AG10803 (cell line): ENCODE results near the gene NMNAT3.

Source experiments
- DNase-seq: peaks from one replicate; pipeline ENCODE4 v3.0.0; 2010; ENCODE audit warnings: low read depth
- H3K4me3 ChIP-seq: 2 replicates; pipeline ENCODE4 v1.5.1; 2011; ENCODE audit warnings: mild to moderate bottlenecking, low read length, control low read depth
- TF ChIP-seq, protein P1 (sequence below): conservative IDR thresholded peaks from 2 replicates; pipeline ENCODE4 v1.5.1; 2011; ENCODE audit warnings: mild to moderate bottlenecking, low read length, control low read depth, inconsistent platforms

Gene NMNAT3

DNA sequence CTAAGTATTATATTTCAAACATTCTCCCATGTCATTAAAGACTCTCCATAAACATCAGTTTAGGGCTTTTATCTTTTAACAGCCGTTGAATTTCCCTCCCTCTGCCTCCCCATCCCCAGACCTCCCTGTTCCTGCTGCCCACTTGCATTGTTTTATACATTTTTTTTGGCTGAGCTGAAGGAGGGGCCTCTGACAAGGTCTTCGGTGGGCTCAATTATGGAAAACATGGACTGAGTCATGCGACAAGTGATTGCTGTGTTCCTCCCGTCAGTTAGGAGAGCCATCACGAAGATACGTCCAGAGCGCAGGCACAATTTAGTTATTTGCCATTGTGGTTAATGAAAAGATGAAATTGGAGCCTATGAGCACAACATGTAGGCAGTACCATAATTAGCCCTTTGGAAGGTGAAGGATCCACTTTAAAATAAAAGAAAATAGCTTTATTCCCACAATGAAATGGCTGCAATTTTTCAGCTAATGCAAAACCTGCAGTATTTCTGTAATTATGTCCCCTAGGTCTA is 12.0 kb upstream of the NMNAT3 start:
- TF ChIP-seq, protein P1, sequence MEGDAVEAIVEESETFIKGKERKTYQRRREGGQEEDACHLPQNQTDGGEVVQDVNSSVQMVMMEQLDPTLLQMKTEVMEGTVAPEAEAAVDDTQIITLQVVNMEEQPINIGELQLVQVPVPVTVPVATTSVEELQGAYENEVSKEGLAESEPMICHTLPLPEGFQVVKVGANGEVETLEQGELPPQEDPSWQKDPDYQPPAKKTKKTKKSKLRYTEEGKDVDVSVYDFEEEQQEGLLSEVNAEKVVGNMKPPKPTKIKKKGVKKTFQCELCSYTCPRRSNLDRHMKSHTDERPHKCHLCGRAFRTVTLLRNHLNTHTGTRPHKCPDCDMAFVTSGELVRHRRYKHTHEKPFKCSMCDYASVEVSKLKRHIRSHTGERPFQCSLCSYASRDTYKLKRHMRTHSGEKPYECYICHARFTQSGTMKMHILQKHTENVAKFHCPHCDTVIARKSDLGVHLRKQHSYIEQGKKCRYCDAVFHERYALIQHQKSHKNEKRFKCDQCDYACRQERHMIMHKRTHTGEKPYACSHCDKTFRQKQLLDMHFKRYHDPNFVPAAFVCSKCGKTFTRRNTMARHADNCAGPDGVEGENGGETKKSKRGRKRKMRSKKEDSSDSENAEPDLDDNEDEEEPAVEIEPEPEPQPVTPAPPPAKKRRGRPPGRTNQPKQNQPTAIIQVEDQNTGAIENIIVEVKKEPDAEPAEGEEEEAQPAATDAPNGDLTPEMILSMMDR: no peak
- no peak overlapping the region for H3K4me3 ChIP-seq
- DNase-seq: no peak

DNA sequence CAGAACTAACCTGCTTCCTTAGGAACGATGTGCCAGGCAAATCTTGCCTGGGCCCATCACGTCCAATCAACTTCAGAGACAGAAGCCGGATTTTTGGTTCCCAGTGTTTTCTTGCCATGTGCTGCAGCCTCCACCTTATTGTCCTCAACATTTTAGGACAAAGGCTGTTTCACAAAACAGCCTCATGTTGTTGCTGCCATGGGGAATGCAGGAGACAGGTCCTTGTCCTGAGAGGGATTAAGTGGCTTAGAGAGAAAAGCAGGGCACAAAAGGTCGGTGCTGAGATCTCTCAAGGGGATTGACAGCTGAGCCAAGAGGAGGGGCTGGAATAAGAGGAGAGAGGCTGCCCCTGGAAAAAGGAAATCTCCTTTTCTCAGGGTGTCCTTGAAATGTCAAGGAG is 11.3 kb upstream of the NMNAT3 start:
- DNase-seq: no peak
- H3K4me3 ChIP-seq: no peak overlapping the region
- TF ChIP-seq, protein P1: no peak

DNA sequence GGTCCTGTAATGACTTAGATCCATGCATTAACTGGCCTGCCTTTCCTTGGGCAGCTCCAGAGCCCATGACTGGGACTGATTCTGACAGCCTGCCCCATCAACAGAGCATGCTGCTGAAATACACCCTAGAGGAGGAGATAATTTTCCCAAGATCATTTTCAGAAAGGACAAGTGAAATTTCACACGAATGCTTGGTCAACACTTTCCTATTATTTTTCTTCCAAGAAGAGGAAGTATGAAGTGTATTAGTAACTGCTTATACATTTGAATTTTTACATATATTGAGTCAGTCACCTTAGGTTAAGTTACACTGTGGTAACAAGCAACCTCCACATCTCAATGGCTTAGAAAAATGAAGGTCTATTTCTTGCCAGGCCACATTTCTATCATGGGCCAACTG is 9.7 kb upstream of the NMNAT3 start:
- H3K4me3 ChIP-seq: no peak overlapping the region
- TF ChIP-seq, protein P1: no peak
- DNase-seq: no peak

DNA sequence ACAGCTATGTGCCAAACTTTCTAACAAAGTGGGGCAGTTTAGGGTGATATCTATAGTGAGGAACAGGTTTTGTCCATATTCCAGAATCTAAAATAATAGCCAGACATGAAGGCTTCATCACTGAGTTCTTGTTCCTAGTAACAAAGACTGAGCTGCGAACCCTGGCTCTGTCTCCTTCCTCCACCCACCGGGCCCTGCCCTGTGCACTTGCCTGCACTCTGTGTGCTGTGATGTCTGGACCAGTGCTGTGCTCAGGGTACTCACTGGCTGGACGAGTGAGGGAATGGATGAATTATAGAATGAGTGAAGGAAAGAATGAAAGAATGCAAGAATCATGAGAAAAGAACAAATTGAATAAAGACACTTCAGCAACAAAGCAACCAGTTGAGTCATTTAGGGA is 8.9 kb upstream of the NMNAT3 start:
- H3K4me3 ChIP-seq: no peak overlapping the region
- DNase-seq: no peak
- TF ChIP-seq, protein P1: no peak

DNA sequence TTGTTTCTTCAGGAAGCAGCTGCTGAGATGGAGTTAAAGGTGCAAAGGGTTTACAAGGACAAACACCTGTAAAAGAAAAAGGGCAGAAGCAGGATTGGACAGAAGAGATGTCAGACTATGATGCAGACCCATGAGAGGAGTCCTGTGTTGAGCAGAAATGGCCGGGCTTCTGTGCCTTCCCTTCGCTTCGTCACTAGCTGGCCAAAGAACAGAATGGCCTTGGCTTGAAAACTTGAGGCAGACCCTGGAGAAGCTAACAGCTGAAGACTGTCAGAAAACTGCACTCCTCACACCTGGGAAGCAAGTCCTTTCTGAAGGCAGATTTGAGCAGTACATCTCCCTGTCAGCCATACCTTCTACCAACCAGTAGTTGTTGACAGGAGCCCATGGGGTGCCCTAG is 8.4 kb upstream of the NMNAT3 start:
- TF ChIP-seq, protein P1: no peak
- DNase-seq: no peak

DNA sequence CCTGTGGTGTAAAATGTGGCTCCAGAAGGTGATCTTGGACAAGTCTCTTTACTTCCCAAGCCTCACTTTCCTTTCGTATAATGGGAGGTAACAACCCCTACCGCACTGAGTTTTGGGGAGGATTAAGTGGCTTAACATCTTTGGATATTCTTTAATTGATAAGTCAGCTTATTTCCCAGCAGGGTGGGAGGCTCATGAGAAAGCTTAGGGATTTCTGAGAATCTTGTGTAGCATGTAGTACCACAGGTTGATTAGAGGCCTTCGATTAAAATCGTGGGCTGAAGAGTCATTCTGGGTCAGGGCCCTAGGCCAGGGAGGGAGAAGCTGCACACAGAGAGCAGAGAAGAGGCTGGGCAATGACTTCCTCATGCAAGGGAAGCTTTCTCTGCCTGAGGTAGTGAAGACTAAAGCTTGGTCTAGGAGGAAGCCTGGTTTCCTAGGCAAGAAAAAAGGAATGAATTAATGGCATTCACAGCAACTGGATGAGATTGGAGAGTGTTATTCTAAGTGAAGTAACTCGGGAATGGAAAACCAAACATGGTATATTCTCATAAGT is 1.5 kb upstream of the NMNAT3 start:
- TF ChIP-seq, protein P1: no peak
- no peak overlapping the region for H3K4me3 ChIP-seq
- no peak for DNase-seq

More for the DNA sequence above, 8.4 kb upstream of the NMNAT3 start:
- no peak overlapping the region for H3K4me3 ChIP-seq

DNA sequence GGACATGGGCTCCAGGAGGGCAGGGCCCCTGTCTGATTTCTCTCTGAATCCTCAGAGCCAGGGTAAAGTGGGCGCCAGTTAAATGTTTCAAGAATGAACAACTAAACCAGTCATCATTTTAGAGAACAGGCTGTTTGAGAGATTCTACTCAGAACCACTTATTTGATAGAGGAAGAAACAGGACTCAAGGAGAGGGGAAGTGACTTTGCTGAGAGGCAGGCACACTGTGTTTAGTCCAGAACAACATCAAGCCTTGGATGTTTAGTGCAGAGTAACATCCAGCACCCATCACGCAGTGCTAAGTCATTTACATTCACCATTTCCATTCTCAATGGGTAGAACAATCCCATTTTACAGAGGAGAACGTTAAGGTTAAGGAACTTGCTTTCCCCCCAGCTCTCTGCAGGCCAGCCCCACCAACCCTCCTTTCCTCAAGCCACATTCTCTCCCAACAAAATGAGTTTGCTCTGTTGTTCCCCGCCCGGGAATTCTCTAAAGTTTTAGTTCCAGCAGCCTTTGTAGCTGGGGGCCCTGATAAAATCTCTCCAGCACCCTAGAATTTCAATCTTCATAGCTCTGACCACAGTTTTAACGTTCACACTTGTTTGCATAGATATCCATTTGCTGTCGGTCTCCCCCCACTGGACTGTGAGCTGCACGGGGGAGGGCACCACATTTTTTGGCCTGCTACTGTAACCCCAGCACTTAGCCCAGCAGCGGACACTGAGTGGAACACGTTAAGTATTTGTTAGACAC is 962 bp downstream of the NMNAT3 start:
- H3K4me3 ChIP-seq: no peak overlapping the region

More for the DNA sequence above, 962 bp downstream of the NMNAT3 start:
- DNase-seq: no peak
- TF ChIP-seq, protein P1: no peak
